Panc1 (cell line): ENCODE results near the gene TFF3.

Experiments
- CTCF ChIP-seq: fragments of 450-650 bp; IDR thresholded peaks from 2 replicates; pipeline ENCODE4 v1.5.1; 2017; ENCODE audit warnings: mild to moderate bottlenecking
- POLR2AphosphoS5 ChIP-seq: IDR thresholded peaks from 2 replicates; pipeline ENCODE4 v1.6.1; 2012; ENCODE audit warnings: mild to moderate bottlenecking, low read depth, low read length, moderate library complexity
- REST ChIP-seq, 2 experiments: IDR thresholded peaks; 2 replicates each; pipeline ENCODE4 v1.6.1; 2011 to 2012; ENCODE audit warnings: low read depth in 2 of 2, control low read depth in 1 of 2, low read length in 1 of 2, mild to moderate bottlenecking in 1 of 2, moderate library complexity in 1 of 2; ENCODE audit not compliant: insufficient read depth in 1 of 2
- SIN3A ChIP-seq: IDR thresholded peaks from 2 replicates; pipeline ENCODE4 v1.6.1; 2012; ENCODE audit warnings: low read depth, mild to moderate bottlenecking, low read length, moderate library complexity, borderline replicate concordance; ENCODE audit not compliant: insufficient read depth
- TCF7L2 ChIP-seq: IDR thresholded peaks from 2 replicates; pipeline ENCODE4 v1.6.1; 2011; ENCODE audit warnings: mild to moderate bottlenecking, low read depth, low read length, inconsistent platforms

GRCh38 chr21:42353623-42354022, 38.4 kb upstream of the TFF3 start:
- TF ChIP-seq CTCF: no peak
- no peak for TF ChIP-seq POLR2AphosphoS5
- no peak for TF ChIP-seq SIN3A
- TF ChIP-seq REST (IDR thresholded peaks at IDR 0.05; ENCODE audit: insufficient read depth in 1 of 2, low read depth in 2 of 2, low read length in 1 of 2): no peak
- no peak for TF ChIP-seq TCF7L2
